Activated gamma-delta T cell (primary cell): Measurements from ENCODE around the gene CLDN5.

Experiments
- DNase-seq: peaks from one replicate; lab custom pipeline; 2025; lab: John Stamatoyannopoulos, UW
- total RNA-seq, 2 donors: gene quantifications; one replicate each; lab custom pipeline; 2026; lab: John Stamatoyannopoulos, UW

Gene CLDN5, protein sequence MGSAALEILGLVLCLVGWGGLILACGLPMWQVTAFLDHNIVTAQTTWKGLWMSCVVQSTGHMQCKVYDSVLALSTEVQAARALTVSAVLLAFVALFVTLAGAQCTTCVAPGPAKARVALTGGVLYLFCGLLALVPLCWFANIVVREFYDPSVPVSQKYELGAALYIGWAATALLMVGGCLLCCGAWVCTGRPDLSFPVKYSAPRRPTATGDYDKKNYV
- total RNA-seq = 0 reads per million in 2 donors

DNA sequence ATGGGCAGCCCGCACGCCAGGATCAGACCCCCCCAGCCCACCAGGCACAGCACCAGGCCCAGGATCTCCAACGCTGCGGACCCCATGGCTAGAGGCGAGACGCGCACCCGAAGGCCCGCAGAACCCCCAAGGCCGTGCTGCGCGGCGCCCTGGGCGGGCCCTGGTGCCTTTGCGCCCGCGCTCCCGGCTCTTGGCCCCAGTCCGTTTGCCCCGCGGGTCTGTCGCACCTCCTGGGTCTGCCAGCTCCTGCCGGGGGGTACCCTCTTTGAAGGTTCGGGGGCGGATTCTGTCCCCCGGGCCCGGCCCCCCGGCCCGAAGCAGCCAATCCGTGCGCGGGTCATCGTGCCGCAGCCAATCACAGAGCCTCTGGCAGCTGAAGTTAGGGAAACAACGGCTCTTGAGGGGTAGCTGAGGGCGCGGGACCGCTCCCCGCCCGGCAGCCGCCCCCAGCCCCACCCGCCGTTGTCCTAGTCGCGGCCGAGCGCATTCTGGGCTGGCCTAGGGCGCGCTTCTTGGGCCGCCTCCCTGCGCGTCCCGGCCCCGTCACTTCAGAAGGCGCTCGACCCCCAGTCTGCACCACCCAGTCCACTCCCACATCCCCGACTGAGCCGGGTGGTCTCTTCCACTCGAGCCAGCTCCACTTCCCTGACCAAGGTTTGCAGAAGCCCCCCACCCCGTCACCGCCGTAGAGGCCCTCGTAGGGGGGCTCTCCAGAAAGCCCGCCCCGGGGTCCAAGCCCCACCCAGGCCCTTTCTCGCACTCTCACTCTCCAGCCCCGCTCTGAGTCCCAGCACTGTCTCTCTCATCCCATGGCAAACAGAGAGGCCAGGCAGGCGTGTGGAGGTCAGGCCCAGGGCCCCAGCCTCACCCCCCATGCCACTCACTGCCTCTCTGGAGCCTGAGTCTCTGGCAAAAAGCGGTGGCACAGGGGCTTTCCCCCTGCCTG lies at the start of gene CLDN5:
Gene CLDN5 (minus strand): TSS at position 241 of the 946 bp plus-strand sequence. CDS start 155 bp downstream, at position 86.
- DNase-seq = no peak

DNA sequence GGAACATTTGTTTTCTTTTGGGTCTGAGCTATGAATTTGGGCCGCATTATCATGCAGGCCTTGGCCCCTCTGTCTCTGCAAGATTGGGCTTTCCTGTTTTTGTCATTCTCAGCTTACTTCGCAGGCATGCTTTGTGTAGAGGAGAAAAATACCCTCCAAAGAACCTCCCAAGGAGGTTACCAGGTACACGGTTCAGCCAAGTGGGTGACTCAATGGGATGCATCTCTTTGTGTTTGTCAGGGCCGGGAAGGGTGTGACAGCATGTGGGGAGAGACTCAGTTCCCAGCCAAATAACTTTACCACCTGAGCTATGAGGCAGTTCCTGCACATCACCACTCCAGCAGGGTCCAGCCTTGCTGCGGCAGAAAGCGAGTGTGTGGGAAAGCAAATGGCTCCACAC lies 47.8 kb upstream of the CLDN5 start:
- no peak for DNase-seq

DNA sequence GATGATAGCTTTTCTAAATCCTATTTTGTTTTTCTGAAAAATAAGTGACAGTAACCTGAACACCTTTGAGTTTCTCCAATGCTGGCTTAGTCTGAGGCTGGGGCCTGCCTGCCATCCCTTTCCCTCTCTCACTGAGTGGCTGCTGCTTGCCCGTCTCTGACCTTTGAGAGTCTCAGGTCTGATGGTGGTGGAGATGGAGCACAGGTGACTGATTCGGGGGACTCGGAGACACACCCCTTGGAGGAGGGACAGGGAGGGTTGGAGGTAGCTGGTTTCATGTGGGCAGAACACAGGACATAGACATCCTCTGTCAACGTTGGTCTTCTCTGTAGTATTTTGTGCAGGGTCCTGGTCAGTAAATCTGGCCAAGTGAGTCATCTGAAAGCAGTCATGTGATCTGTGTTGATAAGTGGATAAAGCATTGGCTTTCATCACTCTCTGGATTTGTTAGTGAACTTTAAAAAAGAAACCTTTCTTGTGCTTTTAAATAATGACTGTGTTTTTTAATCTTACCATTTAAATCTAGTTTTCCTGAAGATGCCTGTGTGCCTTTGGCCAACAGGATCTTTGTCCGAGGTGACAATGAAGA lies 47.1 kb upstream of the CLDN5 start:
- no peak for DNase-seq

DNA sequence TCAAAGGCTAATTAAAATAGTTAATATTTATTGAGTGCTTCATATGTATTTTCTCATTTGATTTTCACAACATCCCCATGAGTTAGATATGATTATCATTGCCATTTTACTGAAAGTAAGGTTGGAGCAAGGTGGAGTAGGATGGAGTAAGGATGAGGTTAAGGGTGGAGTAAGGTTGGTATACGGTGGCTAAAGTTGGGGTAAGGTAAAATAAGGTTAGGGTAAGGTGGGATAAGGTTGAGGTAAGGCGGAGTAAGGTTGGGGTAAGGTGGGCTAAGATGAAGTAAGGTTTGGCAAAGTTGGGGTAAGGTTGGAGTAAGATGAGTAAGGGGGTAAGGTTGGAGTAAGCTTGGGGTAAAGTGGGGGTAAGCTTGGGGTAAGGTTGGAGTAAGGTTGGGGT lies 45.8 kb upstream of the CLDN5 start:
- DNase-seq = no peak

DNA sequence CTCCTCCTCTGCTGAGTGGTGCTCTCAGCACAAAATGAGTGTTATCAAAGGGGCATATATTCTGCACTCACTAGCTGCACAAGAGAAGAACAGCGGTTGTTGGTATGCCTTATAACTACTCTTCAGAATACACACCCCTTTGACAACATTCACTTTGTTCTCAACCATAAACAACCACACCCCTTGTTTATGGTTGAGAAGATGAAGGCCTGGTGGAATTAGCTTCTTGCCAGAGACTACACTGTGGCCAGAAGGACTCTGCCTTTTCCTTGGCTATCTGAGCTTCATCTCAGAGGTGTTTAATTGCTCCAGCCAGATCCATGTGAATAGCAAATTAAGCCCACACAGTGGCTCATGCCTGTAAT lies 45.0 kb upstream of the CLDN5 start:
- no peak for DNase-seq

DNA sequence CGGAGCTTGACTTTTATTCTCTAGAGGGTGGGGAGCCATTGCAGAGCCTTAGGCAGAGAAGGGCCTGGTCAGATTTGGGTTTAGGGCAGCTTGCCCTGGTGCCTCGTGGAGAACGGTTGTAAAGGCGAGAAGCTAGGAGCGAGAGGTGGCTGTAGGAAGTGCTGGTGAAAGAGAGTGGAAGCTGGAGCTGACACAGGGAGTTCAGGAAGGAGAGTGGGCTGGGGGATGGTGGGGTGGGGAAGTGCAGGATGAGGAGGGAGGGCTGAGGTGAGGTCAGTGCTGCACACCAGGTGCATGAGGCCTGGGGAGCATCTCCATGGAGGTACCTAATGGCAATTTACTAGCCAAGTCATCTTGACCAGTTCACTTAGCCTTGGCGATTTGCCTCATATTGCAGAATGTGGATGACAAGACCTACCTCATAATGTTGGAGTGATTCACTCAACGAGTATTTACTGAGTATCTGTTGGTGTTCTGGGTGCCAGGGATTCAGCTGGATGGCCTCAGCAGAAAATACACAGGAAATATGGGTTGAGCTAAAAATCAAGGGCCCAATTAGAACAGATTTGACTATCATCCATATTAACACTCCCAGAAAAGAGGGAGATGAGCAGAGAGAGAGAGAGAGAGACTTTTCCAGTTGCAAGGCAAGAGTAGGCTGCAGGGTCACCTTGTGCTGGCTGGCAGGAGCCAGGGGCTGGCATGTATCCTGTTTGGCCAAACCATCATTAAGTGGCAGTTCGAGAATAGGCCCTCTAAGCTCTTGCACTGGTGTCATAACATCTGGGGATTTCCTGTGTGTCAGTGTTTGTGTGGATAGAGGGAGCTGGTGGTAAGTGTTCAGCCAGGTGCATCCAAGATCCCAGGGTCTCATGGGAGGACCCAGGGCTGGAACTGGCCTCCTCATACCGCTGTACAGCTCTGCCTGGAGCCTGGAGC lies 44.4 kb upstream of the CLDN5 start:
- DNase-seq = no peak

DNA sequence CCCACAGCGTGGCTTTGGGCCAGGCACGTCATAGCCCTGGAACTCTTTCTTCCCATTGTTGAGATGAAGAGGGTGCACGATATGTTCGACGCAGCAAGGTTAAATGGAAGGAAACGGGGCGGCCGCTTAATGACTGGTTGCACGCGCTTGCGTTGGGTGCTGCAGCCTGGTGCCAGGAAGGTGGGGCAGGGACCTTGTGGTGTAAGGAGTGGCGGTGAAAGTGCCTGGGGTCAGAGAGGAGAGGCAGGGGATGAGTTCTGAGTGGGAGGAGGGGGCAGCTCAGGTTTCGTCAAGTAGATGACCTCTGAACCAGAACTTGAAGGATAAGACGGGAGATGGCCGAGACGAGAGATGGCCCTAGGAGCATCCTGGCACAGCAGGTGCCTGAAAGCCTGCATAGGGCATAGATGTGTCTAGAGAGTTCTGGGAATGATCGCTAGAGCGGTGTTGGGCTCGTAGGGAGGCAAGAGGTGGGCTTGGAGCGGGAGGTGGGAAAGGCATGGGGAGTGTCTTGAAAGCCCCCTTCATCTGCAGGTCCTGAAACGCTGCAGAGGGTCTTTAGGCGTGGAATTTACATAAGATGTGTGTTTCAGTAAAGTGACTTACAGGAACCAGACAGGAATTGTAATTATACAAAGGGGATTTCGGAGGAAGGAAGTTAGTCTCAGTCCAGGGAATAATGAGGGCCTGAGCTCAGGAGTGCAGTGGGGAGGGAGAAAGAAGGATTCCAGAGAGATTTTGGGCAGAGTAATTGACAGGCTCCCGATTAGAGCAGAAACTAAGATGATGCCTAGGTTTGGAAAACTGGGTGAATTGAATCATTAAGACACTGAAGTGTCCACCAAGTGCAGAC lies 43.2 kb upstream of the CLDN5 start:
- no peak for DNase-seq

DNA sequence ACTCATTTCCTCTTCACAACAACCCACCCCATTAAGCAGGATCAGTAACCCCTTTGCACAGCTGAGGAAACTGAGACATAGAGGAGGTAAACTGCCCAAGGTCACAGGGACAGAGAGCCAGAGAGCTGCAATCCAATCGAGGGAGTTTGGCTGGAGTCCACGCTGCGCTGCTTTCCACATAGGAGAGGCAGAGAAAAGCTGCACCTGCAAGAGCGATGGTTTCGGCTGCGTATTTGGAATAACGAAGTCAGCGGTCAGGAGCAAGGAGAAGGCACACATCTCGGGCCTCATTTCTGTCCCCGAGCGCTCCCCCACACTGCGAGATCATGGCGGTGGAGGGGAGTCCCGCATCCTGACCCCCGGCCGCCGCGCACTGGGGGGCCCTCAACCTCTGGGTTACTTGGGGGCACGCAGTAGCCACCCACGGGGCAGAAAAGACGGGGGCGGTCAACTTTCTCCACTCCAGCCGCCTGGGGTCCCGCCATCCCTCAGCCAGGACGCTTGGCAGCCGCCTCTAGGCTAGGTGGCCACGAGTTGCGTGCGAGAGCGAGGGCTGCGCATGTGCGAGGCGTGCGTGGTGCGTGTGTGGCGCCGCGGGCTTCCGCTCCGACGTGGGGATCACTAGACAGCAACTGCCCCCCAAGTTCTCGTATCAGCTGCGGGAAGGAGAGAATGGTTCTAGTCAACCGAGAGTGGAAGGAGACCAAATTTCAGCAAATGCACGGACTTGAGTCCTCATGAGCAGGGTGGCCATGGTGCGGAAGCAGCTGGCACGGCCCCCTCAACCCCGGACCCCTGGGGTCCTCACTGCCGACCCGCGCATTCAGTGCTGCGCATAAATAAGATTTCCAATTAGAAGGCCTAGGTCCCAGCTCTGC lies 42.3 kb upstream of the CLDN5 start:
- DNase-seq = no peak

DNA sequence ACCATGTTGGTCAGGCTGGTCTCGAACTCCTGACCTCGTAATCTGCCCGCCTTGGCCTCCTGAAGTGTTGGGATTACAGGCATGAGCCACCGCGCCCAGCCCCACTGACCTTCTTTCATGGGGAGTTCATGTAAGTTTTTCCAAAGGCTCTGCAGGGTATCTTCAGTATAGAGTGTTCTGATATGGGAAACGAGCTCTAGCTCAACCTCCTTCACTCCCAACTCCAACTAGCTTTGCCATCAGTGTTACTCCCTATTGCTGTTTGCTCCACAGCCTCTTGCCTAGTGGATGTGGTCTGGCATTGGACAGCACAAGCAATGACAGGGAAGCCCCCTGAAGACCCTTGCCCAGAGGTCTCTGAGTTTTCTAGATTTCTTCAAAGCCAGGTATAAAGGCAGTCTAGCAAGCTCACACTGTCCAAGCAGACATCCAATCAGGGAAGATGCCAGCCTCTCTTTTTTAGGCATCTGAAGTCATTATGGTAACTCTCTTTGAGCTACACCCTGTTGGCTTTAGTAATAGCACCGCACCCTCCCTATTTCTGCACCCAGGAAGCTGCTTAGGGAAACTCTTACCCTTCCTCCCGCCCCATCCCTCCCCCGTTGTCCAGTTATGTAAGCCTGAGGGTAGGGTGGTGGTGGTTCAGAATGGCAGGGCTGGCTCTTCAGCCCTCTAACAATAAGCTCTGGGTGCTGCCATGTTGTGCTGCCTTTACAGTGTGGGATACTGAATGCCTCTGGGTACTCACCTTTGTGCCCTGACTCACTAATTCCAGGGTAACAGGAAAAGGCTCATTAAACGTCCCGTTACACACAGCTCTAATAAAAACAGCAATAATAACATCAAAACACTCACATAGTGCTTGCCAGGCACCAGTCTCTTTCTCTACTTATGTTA lies 41.4 kb upstream of the CLDN5 start:
- DNase-seq = no peak

DNA sequence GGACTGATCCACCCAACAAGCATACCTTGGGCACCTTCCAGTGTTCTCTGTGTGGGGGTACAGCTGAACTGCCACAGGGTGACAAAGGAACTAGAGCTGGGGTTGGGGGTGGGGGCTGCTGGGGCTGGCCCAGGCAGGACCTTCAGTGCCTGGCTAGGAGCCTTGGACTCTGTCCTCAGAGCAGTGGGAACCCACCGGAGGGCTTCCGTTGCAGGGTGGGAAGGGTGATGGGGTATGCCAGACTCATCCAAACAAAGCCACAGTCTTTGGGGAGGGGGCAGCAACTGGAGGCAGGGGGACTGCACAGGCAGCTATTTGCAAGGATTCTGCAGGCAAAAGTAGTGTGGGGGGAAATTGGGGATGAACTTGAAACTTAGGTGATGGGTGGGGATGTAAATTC lies 35.7 kb upstream of the CLDN5 start:
- no peak for DNase-seq

DNA sequence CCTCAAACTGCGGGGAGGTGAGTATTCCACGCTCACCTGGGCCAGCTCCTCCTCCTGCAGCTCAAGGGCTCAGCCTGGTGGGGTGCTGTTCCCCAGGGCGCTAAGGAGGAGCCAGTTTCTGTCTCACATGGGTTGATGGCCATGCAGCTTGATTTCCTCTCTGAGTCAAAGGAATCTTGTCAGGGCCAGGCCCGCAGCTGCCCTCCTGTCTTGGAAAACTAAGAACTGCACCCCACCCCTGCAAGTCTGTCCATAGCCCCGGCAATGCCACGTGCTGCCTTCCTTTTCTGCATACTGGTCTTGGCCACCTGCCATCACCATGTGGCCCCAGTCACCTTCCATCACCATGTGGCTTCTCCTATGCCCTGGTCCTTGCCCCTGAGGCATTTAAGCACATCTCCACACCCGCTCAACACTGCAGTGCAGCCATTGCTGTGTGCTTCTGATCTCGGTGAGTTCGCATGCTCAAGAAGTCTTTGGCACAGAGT lies 35.2 kb upstream of the CLDN5 start:
- no peak for DNase-seq

DNA sequence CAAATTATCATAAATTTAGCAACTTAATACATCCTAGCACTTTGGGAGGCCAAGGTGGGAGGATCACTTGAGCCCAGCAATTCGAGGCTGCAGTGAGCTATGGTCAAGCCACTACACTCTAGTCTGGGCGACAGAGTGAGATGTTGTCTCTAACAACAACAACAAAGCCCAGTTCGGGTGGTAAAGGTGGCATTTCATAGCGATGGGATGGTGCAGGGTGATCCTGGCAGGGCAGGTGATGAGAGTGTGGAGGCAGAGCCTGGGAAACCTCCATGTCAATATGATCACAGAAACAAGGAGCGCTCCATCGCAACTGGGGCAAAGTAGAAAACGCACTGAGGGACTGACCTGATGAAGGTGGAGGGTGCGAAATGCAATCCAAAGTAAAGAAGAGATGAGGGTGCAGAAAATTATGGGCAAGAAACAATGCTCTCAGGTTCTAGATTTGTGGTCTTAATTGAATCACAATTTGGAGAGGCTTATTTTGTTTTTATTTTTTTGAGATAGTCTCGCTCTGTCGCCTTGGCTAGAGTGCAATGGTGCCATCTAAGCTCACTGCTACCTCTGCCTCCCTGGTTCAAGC lies 32.8 kb upstream of the CLDN5 start:
- DNase-seq = no peak

DNA sequence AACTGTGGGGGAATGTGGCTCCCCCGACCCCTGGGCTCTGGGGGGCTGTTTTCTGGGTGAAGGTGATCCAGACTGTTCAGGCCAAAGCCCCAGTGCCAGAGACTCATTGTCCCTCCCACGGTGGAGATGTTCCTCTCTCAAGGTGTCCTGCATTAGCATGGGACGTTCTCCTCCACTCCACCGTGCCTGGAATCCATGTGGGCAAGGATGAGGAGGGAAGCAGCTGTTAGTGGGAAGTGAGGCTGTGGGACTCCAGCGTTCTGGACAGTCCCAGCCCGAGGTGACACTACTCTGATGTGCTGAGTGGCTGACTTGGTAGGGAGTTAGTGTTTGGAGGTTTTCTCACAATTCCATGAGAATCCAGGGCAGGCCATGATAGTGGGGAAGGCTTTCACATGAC lies 31.4 kb upstream of the CLDN5 start:
- DNase-seq = no peak

DNA sequence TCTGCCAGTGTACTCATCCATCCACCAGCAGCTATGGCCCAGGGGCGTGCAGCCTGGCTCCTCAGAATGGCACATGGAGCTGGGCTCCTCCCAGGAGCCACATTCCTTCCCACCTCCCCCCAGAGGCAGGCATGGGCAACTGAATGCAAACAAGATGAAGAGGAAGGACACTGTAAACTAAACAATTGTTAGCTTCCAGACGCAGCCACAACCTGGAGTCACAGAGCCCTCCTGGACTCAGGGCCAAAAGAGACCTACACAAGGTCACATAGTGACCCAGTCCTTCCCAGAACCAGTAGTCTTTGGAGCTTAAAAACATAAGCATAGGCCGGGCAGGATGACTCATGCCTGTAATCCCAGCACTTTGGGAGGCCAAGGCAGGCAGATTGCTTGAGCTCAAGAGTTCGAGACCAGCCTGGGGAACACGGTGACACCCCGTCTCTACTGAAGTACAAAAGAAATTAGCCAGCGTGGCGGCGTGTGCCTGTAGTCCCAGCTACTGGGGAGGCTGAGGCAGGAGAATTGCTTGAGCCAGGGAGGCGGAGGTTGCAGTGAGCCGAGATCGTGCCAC lies 30.7 kb upstream of the CLDN5 start:
- no peak for DNase-seq

DNA sequence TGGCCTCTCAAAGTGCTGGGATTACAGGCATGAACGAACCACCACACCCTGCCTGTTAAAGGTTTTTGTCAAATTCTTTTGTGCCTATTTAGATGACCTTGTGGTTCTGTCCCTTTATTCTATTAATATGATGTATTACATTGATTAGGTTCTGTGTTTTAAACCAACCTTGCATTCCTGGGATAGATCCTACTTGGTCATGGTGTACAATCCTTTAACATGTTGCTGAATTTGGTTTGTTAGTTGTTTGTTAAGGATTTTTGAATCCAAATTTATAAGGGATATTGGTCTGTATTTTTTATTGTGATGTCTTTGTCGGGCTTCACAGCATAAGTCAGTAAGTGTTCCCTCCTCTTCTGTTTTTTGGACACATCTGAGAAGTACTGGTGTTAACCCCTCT lies 29.0 kb upstream of the CLDN5 start:
- DNase-seq = no peak

DNA sequence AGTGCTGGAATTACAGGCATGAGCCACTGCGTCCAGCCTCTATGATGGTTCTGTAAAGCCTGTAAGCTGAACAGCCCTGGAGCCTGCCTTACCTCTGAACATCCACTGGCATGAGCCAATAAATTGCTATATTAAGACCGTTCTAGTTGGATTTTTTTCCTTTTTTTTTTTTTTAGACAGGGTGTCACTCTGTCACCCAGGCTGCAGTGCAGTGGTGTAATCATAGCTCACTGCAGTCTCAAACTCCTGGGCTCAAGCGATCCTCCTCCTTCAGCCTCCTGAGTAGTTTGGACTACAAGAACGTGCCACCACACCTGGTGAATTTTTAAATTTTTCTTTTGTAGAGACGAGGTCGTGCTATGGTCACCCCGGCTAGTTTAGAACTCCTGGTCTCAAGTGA lies 26.2 kb upstream of the CLDN5 start:
- no peak for DNase-seq

DNA sequence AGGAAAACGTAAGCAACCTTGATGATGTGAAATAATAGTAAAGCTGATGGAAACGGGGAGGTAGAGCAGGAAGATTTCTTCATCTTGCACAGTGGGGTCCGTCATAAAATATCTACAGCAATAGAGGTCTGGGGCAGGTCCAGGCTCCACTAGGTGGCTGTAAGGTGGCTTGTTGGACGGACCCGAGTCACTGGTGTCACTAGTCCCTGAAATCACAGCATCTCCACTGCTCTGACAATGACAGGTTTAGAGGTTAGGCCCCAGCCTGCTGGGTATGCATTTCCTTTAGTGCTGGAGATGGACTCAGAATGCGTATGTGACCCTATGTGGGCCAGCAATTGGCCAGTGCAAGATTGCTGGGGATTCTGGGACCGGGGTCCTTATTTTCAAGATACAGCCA lies 25.2 kb upstream of the CLDN5 start:
- DNase-seq = no peak

DNA sequence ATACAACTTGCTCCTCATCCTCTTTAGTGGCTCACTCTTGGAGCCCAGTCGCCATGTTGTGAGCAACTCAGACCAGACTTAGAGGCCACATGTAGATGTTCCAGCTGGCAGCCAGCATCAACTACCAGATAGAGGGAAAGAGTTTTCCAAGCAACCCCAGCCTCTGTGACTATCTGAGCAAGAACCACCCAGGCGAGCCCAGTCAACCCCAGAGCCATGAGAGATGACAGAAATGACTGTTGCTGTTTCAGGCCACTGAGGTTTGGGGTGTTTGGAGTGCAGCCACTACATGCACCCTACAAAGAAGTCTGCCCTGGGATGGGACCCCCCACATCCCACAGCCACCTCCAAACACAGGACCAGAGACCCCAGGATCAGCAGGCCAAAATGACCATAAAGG lies 24.8 kb upstream of the CLDN5 start:
- no peak for DNase-seq
